Natural killer cell (primary cell): ENCODE measurements around the gene CCDC197. TPM values are rescaled to one million over a fixed set of nuclear protein-coding genes. Genes with fewer than 3 reads are reported as not detected.

Experiments used
- ATAC-seq, 3 donors: fragments of 150-1000 bp in 2 of 3; fragments of 200-7000 bp in 1 of 3; cut with Tn5 transposase; 1 replicate in 1 of 3; 2 replicates in 2 of 3; pipeline ENCODE4 v1.10.0; 2021; ENCODE audit warnings: mild to moderate bottlenecking in 2 of 3, moderate library complexity in 2 of 3
- DNase-seq, 2 donors: peaks; one replicate each; pipeline versions ENCODE4 v3.0.0 to v3.0.0-alpha.2; 2013 to 2021; ENCODE audit warnings: mixed read lengths in 1 of 2
- H3K27ac ChIP-seq: one replicate; pipeline ENCODE4 v1.5.1; 2013; ENCODE audit warnings: mild to moderate bottlenecking, low read length
- H3K27me3 ChIP-seq: one replicate; pipeline ENCODE4 v1.6.1; 2013; ENCODE audit warnings: low read length; ENCODE audit not compliant: control insufficient read depth, insufficient read depth
- H3K36me3 ChIP-seq: one replicate; pipeline ENCODE4 v1.6.1; 2013; ENCODE audit warnings: low read length; ENCODE audit not compliant: control insufficient read depth, insufficient read depth
- H3K4me1 ChIP-seq: one replicate; pipeline ENCODE4 v1.6.1; 2013; ENCODE audit warnings: low read length; ENCODE audit not compliant: control insufficient read depth, insufficient read depth
- H3K4me3 ChIP-seq: one replicate; pipeline ENCODE4 v1.5.1; 2013; ENCODE audit warnings: low read length
- H3K9me3 ChIP-seq: one replicate; pipeline ENCODE4 v1.6.1; 2013; ENCODE audit warnings: low read length; ENCODE audit not compliant: control insufficient read depth, insufficient read depth
- H3K27ac Mint-ChIP-seq, 2 donors: one replicate each; pipeline ENCODE4 v1.8.0; 2022; ENCODE audit warnings: mild to moderate bottlenecking in 2 of 2, mixed read lengths in 2 of 2, moderate library complexity in 1 of 2
- H3K27me3 Mint-ChIP-seq, 2 donors: one replicate each; pipeline ENCODE4 v1.8.0; 2022; ENCODE audit warnings: low read depth in 2 of 2, mixed read lengths in 2 of 2
- H3K36me3 Mint-ChIP-seq: one replicate; pipeline ENCODE4 v1.8.0; 2022; ENCODE audit warnings: mixed read lengths
- H3K4me1 Mint-ChIP-seq, 2 donors: one replicate each; pipeline ENCODE4 v1.8.0; 2022; ENCODE audit warnings: mixed read lengths in 2 of 2
- H3K4me3 Mint-ChIP-seq: one replicate; pipeline ENCODE4 v1.8.0; 2022; ENCODE audit warnings: mild to moderate bottlenecking, moderate library complexity, mixed read lengths
- H3K9me3 Mint-ChIP-seq, 2 donors: one replicate each; pipeline ENCODE4 v1.8.0; 2022; ENCODE audit warnings: mixed read lengths in 2 of 2
- CTCF ChIP-seq: fragments of 200-600 bp; IDR thresholded peaks from one replicate; pipeline ENCODE4 v1.8.0; 2022; ENCODE audit warnings: antibody characterized with exemption
- WGBS: methylation state at CpG from one replicate; pipeline ENCODE4 v1.1.7; 2013; ENCODE audit warnings: missing lambda C conversion rate; ENCODE audit not compliant: insufficient coverage; 5-methylcytosine and 5-hydroxymethylcytosine counted together
- intact Hi-C: fragments of 100-400 bp; cut with micrococcal nuclease; formaldehyde crosslinking; loops from one replicate; pipeline ENCODE4 v1.14.2; 2022
- total RNA-seq, 4 donors: library from RNA; stranded (reverse); fragments of 120-200 nt in 1 of 4; gene quantifications; one replicate each; pipeline versions ENCODE4 v1.2.3 to v1.2.4, GENCODE V29; 2013 to 2022

Gene CCDC197
- total RNA-seq, 3 donors from 2014 or later (not counting 1 experiment from before 2014, with no cell fraction given) = not detected

DNA sequence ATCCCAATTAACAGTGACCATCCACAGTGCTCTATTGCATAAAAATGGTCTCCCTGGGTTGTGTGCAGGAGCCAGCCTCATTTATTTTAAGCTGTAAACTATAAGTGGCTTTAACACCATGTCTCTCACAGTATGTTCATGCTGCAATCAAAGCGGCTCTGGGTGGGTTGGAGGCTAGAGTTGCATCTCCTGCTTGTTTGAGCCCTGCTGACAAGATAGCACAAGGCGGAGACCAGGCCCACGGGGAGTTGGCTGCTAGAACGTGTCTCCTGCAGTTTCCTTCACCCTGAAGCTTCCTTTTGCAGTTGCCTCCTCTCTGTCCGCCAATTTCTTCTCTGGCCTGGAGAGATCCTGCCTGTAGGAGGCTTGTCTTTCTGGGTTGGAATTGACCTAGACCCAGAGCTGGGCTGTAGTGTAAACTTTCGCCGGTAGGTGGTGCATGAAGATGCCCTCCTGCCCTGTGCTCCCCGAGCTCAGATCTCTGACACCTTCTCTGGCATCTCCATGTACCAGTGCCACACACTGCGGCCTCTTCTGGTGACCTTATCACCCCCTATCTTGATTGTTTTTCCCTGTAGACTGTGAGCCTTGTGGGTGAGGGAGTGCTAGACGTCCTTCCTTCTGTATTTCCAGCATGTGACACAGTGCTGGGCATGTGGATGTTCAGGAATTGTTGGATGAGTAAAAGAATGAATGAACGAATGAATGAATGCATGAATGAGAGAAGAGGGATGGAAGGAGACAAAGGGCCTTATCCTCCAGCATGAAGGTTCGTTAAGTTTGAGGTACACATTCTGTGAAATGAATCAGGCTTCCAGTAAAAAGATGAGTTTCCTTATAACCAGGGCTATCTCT, 39.4 kb downstream of the CCDC197 start:
- Mint-ChIP-seq H3K4me3 (no peak overlapping the region), H3K4me1 (peaks cover 5% of the 10 kb centered on the region in 2 donors), H3K9me3 (no peaks in the 10 kb centered on the region), H3K36me3 (no peaks in the 10 kb centered on the region), H3K27ac (no peak overlapping the region), H3K27me3 (peaks cover 4 to 6% of the 10 kb centered on the region in 2 donors)
- Histone ChIP-seq H3K27me3 (no peaks in the 10 kb centered on the region), H3K4me1 (no peaks in the 10 kb centered on the region), H3K27ac (no peak overlapping the region), H3K36me3 (no peaks in the 10 kb centered on the region), H3K9me3 (no peaks in the 10 kb centered on the region), H3K4me3 (no peak overlapping the region)
- intact Hi-C loops = loop anchor here (1.0 kb wide), 2 partner anchors 100 to 144 kb away; no protein-coding TSS in a partner anchor
- WGBS = 37% methylated on average over 11 of the region's 12 CpGs
- peak; percentile 74 for TF ChIP-seq CTCF
- DNase-seq = peak; percentile 71 to 88
- ATAC-seq = peak; percentile 88 to 100 (median 96)

GRCh38 chr14:94037954-94038353, 40.9 kb downstream of the CCDC197 start:
- Histone ChIP-seq H3K36me3 (no peaks in the 10 kb centered on the region), H3K9me3 (no peaks in the 10 kb centered on the region), H3K27me3 (no peaks in the 10 kb centered on the region), H3K4me1 (no peaks in the 10 kb centered on the region), H3K4me3 (no peak overlapping the region), H3K27ac (no peak overlapping the region)
- Mint-ChIP-seq H3K27me3 (peaks cover 4 to 6% of the 10 kb centered on the region in 2 donors), H3K36me3 (no peaks in the 10 kb centered on the region), H3K4me1 (peaks cover 5% of the 10 kb centered on the region in 2 donors), H3K4me3 (no peak overlapping the region), H3K9me3 (no peaks in the 10 kb centered on the region), H3K27ac (no peak overlapping the region)
- 90% methylated on average over 9 of the region's 9 CpGs for WGBS
- intact Hi-C loops = no loop called here
- no peak for TF ChIP-seq CTCF
- ATAC-seq (no peak), DNase-seq (no peak)

DNA sequence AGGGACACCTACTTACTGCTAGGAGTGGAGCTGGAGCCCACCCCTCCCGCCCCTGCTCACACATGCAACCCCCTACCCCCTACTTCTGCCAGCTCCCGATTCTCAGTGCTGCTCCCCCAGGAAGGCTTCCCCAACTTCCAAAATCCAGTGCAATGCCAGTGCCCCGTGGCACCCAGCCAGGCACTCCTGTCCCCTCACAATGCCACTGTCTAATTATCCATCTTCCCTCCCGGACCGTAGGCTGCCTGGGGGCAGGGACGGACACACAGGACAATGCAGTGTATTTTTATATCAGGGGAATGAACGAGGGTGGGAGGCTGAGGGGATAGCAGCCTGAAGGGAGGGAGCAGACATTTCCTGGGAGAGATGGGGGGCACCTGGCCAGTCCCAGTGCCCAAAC, 41.4 kb downstream of the CCDC197 start:
- Histone ChIP-seq H3K27me3 (no peaks in the 10 kb centered on the region), H3K36me3 (no peaks in the 10 kb centered on the region), H3K4me1 (no peaks in the 10 kb centered on the region), H3K9me3 (no peaks in the 10 kb centered on the region), H3K4me3 (no peak overlapping the region), H3K27ac (no peak overlapping the region)
- H3K27me3 Mint-ChIP-seq = peaks cover 4 to 6% of the 10 kb centered on the region in 2 donors
- ATAC-seq (no peak), DNase-seq (no peak)
- WGBS = 88% methylated on average over 4 of the region's 7 CpGs
- H3K27ac Mint-ChIP-seq = no peak overlapping the region
- intact Hi-C loops = no loop called here
- no peak overlapping the region for H3K4me3 Mint-ChIP-seq
- no peak for TF ChIP-seq CTCF
- no peaks in the 10 kb centered on the region for H3K9me3 Mint-ChIP-seq
- peaks cover 5% of the 10 kb centered on the region in 2 donors for H3K4me1 Mint-ChIP-seq
- no peaks in the 10 kb centered on the region for H3K36me3 Mint-ChIP-seq
